ENCODE data around the gene SH3RF1.

DNA sequence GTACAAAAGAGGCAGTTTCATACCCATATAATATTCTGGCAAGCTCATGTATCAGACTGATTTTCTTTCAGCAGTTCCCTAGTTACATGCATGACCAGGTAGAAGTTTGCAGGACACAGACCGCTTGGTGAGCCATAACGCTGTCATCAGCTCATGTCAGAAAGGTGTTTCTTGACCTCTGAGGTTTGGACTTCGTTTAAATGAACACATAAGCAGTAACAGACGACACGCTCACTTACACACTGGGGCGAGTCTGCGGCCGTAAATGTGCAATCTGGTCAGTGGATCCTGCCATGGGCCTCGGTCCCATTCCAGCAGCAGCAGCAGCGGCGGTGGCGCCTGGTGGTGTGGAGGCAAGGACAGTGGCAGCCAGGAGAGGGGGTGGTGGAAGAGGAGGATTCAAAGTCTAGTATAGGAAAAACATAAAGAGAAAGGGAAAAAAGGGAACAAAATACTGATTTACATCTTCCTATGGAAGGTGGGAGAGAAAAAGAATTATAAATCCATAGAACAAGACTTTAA, 148.8 kb downstream of the SH3RF1 start:
- TF ChIP-seq, protein P1, sequence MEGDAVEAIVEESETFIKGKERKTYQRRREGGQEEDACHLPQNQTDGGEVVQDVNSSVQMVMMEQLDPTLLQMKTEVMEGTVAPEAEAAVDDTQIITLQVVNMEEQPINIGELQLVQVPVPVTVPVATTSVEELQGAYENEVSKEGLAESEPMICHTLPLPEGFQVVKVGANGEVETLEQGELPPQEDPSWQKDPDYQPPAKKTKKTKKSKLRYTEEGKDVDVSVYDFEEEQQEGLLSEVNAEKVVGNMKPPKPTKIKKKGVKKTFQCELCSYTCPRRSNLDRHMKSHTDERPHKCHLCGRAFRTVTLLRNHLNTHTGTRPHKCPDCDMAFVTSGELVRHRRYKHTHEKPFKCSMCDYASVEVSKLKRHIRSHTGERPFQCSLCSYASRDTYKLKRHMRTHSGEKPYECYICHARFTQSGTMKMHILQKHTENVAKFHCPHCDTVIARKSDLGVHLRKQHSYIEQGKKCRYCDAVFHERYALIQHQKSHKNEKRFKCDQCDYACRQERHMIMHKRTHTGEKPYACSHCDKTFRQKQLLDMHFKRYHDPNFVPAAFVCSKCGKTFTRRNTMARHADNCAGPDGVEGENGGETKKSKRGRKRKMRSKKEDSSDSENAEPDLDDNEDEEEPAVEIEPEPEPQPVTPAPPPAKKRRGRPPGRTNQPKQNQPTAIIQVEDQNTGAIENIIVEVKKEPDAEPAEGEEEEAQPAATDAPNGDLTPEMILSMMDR (IDR thresholded peaks at IDR 0.05) = no peak
- TF ChIP-seq POLR2A (IDR thresholded peaks at IDR 0.05) (no peak), POLR2AphosphoS5 (IDR thresholded peaks at IDR 0.05) (no peak)
